BJ (cell line): ENCODE data around the gene PF4V1. TPM values are rescaled to one million over a fixed set of nuclear protein-coding genes. Genes with fewer than 3 reads are reported as not detected.
A peak's percentile ranks its signal among the peaks of the same experiment; 100 is the strongest.

Experiments used
- CTCF ChIA-PET: fragments of 350-600 bp; formaldehyde crosslinking; extraction: SDS; loops from one replicate; lab custom pipeline; 2021; ENCODE audit warnings: antibody characterized with exemption, inconsistent platforms; lab: Yijun Ruan, JAX
- POLR2A ChIA-PET: fragments of 300-600 bp; sonication (Branson Sonifier 250); formaldehyde crosslinking; extraction: SDS; loops from one replicate; lab custom pipeline; 2021; ENCODE audit warnings: antibody characterized with exemption; lab: Charles Lee
- DNase-seq: peaks from one replicate; pipeline ENCODE4 v3.0.0-alpha.2; 2011; ENCODE audit warnings: low read depth
- H3K27me3 ChIP-seq: 2 replicates; pipeline ENCODE4 v1.6.0; 2011; ENCODE audit warnings: low read length; ENCODE audit not compliant: control insufficient read depth, insufficient read depth
- H3K36me3 ChIP-seq: 2 replicates; pipeline ENCODE4 v1.5.1; 2011; ENCODE audit warnings: low read length; ENCODE audit not compliant: control insufficient read depth, insufficient read depth
- H3K4me3 ChIP-seq: 2 replicates; pipeline ENCODE4 v1.5.1; 2011; ENCODE audit warnings: low read depth, mild to moderate bottlenecking, control low read depth, low read length
- polyA plus RNA-seq: library from polyadenylated mRNA; depleted of rRNA; stranded (reverse); fragments of >200 nt; gene quantifications from 2 replicates; pipeline ENCODE4 v1.2.3, GENCODE V29; 2011
- TF ChIP-seq, protein P1 (sequence below): IDR thresholded peaks from 2 replicates; pipeline ENCODE4 v1.5.1; 2011; ENCODE audit warnings: low read depth, mild to moderate bottlenecking, control low read depth, inconsistent platforms, low read length, moderate library complexity; ENCODE audit not compliant: insufficient read depth

Gene PF4V1
- polyA plus RNA-seq, 1 experiment = not detected

DNA sequence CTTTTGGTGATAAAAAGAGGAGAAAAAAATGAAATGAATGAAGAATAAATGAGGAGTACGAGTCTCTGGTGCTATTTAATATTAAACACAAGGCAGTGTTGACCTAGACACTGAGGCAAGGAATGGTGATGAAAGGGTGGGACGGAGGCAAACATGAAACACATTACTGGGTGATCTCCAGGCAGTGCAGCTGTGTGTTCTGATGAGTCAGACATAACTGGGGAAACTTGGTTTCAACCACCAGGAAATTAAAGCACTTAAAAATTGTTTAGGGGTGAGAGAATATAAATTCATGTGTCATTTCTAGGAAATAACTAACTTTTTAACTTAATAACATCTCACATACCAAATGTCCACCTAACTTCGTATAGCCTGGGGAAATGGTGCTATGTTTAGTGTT, 36.3 kb upstream of the PF4V1 start:
- H3K27me3 ChIP-seq = no peaks in the 10 kb centered on the region
- peak; percentile 27 for DNase-seq
- H3K36me3 ChIP-seq = no peaks in the 10 kb centered on the region
- H3K4me3 ChIP-seq = no peak overlapping the region
- TF ChIP-seq, protein P1, sequence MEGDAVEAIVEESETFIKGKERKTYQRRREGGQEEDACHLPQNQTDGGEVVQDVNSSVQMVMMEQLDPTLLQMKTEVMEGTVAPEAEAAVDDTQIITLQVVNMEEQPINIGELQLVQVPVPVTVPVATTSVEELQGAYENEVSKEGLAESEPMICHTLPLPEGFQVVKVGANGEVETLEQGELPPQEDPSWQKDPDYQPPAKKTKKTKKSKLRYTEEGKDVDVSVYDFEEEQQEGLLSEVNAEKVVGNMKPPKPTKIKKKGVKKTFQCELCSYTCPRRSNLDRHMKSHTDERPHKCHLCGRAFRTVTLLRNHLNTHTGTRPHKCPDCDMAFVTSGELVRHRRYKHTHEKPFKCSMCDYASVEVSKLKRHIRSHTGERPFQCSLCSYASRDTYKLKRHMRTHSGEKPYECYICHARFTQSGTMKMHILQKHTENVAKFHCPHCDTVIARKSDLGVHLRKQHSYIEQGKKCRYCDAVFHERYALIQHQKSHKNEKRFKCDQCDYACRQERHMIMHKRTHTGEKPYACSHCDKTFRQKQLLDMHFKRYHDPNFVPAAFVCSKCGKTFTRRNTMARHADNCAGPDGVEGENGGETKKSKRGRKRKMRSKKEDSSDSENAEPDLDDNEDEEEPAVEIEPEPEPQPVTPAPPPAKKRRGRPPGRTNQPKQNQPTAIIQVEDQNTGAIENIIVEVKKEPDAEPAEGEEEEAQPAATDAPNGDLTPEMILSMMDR = no peak
- ChIA-PET CTCF (interaction anchor here (0.8 to 1.4 kb wide), 3 partner anchors 11 to 18 kb away, joined by 3 read pairs; no protein-coding TSS in a partner anchor), POLR2A (no interaction called here)

DNA sequence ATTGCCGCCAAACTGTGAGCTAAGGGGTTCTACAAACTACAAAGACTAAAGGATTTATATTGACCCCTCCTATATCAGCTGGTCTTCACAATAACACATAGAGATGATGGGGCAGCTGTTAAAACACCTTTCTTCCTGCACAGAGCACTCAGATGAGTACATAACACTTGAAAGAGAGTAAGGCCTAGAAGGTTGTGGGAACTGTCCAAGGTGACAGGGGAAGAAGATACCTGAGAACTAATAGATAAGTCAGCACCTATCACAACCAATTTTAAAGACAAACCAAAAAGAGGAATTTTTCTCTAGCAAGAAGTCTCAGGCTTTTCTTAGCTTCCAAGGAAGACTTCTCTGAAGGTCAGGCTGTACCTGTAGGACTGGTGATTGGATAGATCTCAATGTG, 35.8 kb upstream of the PF4V1 start:
- DNase-seq = no peak
- Histone ChIP-seq H3K27me3 (no peaks in the 10 kb centered on the region), H3K36me3 (no peaks in the 10 kb centered on the region), H3K4me3 (no peak overlapping the region)
- CTCF ChIA-PET = interaction anchor here (1.2 to 1.4 kb wide), 2 partner anchors 12 to 15 kb away, joined by 3 read pairs; no protein-coding TSS in a partner anchor
- POLR2A ChIA-PET = no interaction called here
- TF ChIP-seq, protein P1 = no peak

DNA sequence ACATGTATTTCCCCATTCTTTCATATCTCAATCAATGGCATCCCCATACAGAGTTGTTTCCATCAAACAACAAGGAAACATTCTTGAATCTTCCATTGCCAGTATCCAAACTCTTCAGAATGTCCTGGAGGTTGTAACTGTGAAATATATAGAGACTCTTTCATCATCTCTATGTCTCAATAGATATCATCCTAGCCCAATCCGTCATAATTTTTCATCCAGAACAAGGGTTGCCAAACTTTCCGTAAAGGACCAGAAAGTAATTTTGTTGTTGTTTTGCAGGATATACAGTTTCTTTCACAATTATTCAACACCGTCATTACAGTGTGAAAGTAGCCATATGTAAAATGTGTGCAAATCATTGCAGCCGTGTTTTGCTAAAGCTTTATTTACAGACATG, 31.8 kb upstream of the PF4V1 start:
- Histone ChIP-seq H3K36me3 (no peaks in the 10 kb centered on the region), H3K4me3 (no peak overlapping the region), H3K27me3 (no peaks in the 10 kb centered on the region)
- DNase-seq = no peak
- ChIA-PET CTCF (no interaction called here), POLR2A (no interaction called here)
- TF ChIP-seq, protein P1 = no peak

DNA sequence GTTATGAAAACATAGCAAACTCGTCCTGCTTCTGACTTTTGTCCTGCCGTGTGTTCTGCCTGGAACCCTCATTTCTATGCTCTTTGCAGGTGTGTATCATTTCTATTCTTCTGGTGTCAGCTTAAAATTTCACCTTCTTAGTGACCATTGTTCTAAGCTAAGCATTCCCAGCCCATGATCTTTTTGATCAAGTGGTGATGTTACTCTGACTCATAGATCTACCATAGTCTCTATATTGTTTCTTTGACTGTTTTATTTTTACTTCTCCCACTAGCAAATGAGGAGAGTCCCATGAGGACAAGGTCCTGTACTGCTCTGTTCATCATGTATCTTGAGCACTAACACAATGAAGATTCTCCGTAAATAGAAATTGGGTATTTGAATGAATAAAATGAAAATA, 30.7 kb upstream of the PF4V1 start:
- TF ChIP-seq, protein P1 = no peak
- ChIA-PET CTCF (no interaction called here), POLR2A (no interaction called here)
- no peaks in the 10 kb centered on the region for H3K36me3 ChIP-seq
- H3K4me3 ChIP-seq = no peak overlapping the region
- H3K27me3 ChIP-seq = no peaks in the 10 kb centered on the region
- no peak for DNase-seq

DNA sequence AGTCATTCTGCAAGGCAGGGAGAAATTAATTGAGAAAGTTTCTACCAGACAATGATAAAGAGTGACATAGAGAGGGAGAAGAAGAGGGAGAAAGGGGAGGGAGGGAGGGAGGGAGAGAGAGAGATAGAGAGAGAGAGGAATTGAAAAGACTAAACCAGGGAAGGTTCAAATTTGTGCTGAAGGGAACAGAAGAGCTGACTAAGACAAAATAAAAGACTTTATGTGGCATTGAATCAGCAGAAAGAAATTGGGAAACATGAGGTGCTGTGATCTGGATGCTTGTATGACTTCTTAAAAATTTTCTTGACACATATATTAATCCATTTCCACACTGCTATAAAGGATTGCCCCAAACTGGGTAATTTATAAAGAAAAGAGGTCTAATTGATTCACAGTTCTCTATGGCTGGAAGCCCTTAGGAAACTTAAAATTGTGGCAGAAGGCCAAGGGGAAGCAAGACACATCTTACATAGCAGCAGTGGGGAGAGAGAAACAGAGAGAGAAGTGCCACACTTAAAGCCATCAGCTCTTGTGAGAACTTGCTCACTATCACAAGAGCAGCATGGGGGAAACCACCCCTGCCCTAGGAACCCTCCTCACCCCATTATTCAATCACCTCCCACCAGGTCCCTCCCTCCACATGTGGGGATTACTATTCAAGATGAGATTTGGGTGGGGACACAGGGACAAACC, 30.1 kb upstream of the PF4V1 start:
- H3K36me3 ChIP-seq = no peaks in the 10 kb centered on the region
- no peak for DNase-seq
- TF ChIP-seq, protein P1 = no peak
- H3K27me3 ChIP-seq = no peaks in the 10 kb centered on the region
- H3K4me3 ChIP-seq = no peak overlapping the region
- POLR2A ChIA-PET = no interaction called here
- CTCF ChIA-PET = no interaction called here
